ENCODE measurements around the gene IREB2. TPM values are rescaled to one million over a fixed set of nuclear protein-coding genes. Genes with fewer than 3 reads are reported as not detected.

IREB2 gene
- total RNA-seq, 1 donor from 2014 or later: 97.6 TPM

DNA sequence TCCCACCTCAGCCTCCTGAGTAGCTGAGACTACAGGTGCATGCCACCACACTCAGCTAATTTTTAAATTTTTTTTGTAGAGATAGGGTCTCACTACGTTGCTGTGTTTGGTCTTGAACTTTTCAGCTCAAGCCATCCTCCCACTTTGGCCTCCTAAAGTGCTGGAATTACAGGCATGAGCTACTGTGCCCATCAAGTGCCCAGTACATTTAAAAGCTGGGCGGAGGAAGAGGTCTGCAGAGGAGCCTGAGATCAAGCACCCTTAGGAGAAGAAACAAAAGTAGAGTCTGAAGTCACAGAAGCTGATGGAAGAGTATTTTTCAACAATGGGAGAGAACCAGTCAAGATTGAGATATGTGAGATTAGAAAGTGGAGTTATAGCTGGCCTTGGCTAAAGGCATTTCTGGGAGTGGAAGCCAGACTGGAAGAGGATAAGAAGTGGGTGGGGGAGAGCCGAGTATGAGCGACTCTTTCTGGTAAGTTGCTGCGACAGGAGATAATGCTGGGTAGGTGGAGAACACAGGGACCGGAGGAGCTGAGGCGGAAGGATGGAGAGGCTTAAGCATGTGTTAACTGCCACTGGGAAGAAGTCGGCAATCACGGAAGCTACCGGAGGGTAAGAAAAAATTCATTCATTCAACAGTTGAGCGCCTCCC, 782 bp upstream of the IREB2 start:
- TF ChIP-seq, protein P1, sequence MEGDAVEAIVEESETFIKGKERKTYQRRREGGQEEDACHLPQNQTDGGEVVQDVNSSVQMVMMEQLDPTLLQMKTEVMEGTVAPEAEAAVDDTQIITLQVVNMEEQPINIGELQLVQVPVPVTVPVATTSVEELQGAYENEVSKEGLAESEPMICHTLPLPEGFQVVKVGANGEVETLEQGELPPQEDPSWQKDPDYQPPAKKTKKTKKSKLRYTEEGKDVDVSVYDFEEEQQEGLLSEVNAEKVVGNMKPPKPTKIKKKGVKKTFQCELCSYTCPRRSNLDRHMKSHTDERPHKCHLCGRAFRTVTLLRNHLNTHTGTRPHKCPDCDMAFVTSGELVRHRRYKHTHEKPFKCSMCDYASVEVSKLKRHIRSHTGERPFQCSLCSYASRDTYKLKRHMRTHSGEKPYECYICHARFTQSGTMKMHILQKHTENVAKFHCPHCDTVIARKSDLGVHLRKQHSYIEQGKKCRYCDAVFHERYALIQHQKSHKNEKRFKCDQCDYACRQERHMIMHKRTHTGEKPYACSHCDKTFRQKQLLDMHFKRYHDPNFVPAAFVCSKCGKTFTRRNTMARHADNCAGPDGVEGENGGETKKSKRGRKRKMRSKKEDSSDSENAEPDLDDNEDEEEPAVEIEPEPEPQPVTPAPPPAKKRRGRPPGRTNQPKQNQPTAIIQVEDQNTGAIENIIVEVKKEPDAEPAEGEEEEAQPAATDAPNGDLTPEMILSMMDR (conservative IDR thresholded peaks at IDR 0.05): no peak
- H3K4me1 Mint-ChIP-seq: peaks cover 33% of the 10 kb centered on the region
- H3K27ac Mint-ChIP-seq (ENCODE audit: unreplicated experiment): peak overlapping the region; percentile 97
- peaks cover 9% of the 10 kb centered on the region for H3K27me3 Mint-ChIP-seq (ENCODE audit: low read depth)
- H3K9me3 Mint-ChIP-seq: no peaks in the 10 kb centered on the region
- H3K4me3 Mint-ChIP-seq: peak overlapping the region; percentile 96
- H3K36me3 Mint-ChIP-seq (ENCODE audit: low read depth): peaks cover 3% of the 10 kb centered on the region
- no peak for DNase-seq (ENCODE audit: low read depth, low spot score)

DNA sequence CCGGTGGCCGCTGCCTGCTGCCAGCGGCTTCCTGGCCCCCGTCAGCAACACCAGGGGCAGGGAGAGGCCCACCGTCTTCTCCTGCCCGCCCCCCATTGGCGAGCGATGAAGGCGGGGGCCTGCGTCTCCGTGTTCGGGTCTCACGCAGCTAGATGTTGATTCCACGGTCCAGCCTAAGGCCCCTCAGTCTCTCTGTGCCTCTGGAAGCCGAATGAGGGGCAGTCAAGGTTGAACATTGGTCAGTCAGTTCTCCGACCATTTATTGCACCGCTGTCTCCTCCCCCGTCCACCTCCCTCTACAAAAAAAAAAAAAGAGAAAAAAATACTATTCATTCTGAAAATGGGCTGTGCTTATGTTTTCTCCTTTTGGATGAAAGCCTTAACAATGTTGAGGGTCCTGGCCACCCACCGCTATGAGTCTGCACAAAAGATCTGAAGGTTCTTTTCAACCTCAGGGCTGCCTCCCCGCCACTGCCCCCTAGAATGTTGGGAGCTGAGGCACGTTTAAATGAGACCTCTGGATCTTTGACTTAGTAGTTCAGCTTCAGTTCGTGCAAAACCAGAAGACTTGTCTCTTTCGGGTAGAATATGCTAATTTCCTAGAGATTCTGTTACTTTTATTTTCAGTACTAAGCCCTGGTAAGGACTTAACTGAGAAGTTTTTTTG, 736 bp downstream of the IREB2 start:
- peaks cover 3% of the 10 kb centered on the region for H3K27me3 Mint-ChIP-seq (ENCODE audit: low read depth)
- H3K4me1 Mint-ChIP-seq: peaks cover 43% of the 10 kb centered on the region
- H3K27ac Mint-ChIP-seq (ENCODE audit: unreplicated experiment): peak overlapping the region; percentile 99
- TF ChIP-seq, protein P1 (conservative IDR thresholded peaks at IDR 0.05): peak; percentile 45
- peak overlapping the region; percentile 96 for H3K4me3 Mint-ChIP-seq
- peaks cover 3% of the 10 kb centered on the region for H3K36me3 Mint-ChIP-seq (ENCODE audit: low read depth)
- no peaks in the 10 kb centered on the region for H3K9me3 Mint-ChIP-seq
- peak; percentile 40 for DNase-seq (ENCODE audit: low read depth, low spot score)

DNA sequence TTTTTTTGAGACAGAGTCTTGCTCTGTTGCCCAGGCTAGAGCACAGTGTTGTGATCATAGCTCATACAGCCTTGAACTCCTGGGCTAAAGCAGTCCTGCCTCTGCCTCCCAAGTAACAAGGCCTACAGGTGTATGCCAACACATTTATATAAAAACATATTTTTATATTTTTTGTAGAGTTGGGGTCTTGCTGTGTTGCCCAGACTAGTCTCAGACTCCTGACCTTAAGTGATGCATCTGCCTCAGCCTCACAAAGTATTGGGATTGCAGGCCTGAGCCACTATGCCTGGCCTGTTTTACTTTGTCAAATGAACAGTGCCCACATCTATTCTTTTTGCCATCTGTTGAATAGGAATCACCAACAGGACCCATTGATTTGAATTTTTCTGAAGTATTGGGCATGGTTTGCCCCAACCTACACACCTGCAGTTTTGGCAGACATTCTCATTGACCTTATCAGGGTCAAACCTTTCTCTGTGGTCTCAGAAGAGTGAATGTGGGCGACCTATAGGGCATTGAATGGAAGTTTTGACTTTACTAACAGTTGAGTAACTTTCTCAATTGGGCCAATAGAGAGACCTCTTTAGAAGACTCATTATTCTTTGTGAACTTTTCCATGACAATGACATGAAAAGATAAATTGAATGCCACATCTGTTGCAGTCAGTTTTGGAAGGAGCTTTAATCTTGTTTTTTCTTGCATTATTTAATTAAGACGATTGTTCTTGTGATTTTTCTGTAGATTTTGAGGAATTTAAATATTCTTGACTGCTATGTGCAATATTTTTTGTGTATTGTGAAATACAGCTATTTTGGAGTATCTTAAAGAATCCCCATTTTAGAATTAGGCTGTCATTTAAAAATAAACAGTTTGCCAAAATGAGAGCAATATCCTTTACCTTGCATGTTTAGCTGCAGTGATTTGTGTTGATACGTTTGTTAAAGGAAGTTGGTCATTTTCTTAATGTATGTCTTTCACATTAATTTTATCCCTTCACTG, 2.7 kb downstream of the IREB2 start:
- no peaks in the 10 kb centered on the region for H3K9me3 Mint-ChIP-seq
- no peaks in the 10 kb centered on the region for H3K27me3 Mint-ChIP-seq (ENCODE audit: low read depth)
- H3K4me1 Mint-ChIP-seq: peaks cover 49% of the 10 kb centered on the region
- DNase-seq (ENCODE audit: low read depth, low spot score): no peak
- peak overlapping the region; percentile 67 for H3K4me3 Mint-ChIP-seq
- peaks cover 8% of the 10 kb centered on the region for H3K36me3 Mint-ChIP-seq (ENCODE audit: low read depth)
- TF ChIP-seq, protein P1 (conservative IDR thresholded peaks at IDR 0.05): no peak
- no peak overlapping the region for H3K27ac Mint-ChIP-seq (ENCODE audit: unreplicated experiment)

DNA sequence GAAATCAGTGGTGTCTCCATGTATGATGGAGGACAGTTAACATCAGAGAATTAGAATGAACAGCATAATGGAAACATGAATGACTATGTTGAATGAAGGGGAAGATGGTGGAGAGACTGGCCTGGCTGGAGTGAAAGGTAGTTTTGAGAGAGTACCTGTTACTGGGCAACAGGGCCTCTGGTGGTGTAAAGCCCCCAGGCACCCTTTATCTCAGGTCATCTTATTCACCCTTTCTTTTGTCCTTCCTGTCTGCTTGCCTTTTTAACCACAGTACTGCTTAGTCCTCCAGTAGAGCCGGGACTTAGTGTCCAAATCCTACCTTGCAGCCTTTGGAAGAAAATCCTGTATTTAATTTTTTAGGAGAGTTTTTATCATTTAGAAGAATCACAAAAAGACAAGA, 6.2 kb downstream of the IREB2 start:
- Mint-ChIP-seq H3K27me3 (ENCODE audit: low read depth) (no peaks in the 10 kb centered on the region), H3K9me3 (no peaks in the 10 kb centered on the region), H3K4me3 (peak overlapping the region; percentile 47), H3K36me3 (ENCODE audit: low read depth) (peaks cover 10% of the 10 kb centered on the region), H3K27ac (ENCODE audit: unreplicated experiment) (no peak overlapping the region), H3K4me1 (peaks cover 29% of the 10 kb centered on the region)
- DNase-seq (ENCODE audit: low read depth, low spot score): no peak
- TF ChIP-seq, protein P1 (conservative IDR thresholded peaks at IDR 0.05): no peak

DNA sequence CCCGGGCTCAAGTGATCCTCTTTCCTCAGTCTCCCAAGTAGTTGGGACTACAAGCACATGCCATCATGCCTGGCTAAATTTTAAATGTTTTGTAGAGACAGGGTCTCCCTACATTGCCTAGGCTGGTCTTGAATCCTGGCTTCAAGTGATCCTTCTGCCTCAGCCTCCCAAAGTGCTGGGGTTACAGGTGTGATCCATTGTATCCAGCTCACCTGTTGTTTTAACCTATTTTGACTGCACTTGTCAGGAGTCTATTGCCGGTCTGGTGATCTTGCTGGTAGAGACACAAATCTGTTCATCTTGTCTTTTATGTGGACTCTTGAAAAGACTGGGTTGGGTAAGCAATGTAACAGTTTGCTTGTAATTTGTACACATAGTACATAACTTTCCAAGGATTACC, 7.9 kb downstream of the IREB2 start:
- H3K4me3 Mint-ChIP-seq: no peak overlapping the region
- peaks cover 22% of the 10 kb centered on the region for H3K4me1 Mint-ChIP-seq
- DNase-seq (ENCODE audit: low read depth, low spot score): no peak
- no peaks in the 10 kb centered on the region for H3K9me3 Mint-ChIP-seq
- peaks cover 12% of the 10 kb centered on the region for H3K36me3 Mint-ChIP-seq (ENCODE audit: low read depth)
- no peaks in the 10 kb centered on the region for H3K27me3 Mint-ChIP-seq (ENCODE audit: low read depth)
- no peak overlapping the region for H3K27ac Mint-ChIP-seq (ENCODE audit: unreplicated experiment)
- TF ChIP-seq, protein P1 (conservative IDR thresholded peaks at IDR 0.05): no peak
